Epithelial cell of alveolus of lung (primary cell): ENCODE measurements around the gene ZNF714. TPM values are rescaled to one million over a fixed set of nuclear protein-coding genes. Genes with fewer than 3 reads are reported as not detected.

ENCODE experiments used
- total RNA-seq: library from RNA; depleted of rRNA; stranded (reverse); fragments of >200 nt; gene quantifications from 2 replicates; pipeline ENCODE4 v1.2.1, GENCODE V29; 2015

Gene ZNF714
- total RNA-seq: 6.7 and 8.5 TPM in 2 replicates

DNA sequence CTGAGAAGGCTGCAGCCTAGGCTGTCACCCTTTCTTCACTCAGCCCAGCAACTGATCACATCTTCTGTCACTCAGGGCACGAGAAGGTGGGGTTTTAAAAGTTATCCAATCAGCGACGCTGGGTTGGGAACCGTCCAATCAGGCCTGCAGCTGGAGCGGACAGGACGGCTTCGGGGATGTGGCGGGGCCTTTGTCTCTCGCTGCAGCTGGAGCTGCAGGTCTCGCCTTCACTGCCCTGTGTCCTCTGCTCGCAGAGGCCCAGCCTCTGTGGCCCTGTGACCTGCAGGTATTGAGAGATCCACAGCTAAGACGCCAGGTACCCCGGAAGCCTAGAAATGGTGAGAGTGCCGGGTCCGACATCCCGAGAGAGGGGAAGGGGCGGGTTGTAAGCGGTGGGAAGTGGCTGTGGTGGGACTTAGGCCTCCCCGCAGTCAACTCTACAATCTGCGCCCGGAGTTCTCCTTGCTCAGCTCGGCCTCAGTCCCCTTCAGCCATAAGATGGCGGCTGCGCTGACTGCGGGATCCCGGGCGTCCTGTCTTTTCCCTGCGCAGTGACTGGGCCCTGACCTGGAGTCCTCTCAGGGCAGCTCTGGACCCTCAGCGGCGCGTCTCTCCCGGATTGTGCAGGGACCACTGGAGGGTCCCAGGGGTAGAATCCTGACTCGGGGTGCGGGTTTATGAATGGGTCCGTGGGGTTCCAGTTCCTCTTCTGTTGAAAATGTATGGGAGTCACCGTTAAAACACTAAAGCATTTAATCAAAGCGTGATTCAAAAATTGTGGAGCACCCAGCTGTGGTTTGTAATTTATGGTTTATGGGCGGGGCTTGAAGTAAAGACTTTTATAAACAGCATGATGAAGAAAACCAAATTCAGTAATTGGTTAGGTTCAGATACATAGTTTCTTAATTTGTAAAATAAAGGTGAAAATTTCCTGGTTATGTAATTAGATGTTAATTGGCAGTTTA lies at the start of gene ZNF714:
Gene ZNF714, plus strand, starts transcription at position 193 of the 965 bp plus-strand sequence. CDS start 16,066 bp downstream, outside the sequence.

DNA sequence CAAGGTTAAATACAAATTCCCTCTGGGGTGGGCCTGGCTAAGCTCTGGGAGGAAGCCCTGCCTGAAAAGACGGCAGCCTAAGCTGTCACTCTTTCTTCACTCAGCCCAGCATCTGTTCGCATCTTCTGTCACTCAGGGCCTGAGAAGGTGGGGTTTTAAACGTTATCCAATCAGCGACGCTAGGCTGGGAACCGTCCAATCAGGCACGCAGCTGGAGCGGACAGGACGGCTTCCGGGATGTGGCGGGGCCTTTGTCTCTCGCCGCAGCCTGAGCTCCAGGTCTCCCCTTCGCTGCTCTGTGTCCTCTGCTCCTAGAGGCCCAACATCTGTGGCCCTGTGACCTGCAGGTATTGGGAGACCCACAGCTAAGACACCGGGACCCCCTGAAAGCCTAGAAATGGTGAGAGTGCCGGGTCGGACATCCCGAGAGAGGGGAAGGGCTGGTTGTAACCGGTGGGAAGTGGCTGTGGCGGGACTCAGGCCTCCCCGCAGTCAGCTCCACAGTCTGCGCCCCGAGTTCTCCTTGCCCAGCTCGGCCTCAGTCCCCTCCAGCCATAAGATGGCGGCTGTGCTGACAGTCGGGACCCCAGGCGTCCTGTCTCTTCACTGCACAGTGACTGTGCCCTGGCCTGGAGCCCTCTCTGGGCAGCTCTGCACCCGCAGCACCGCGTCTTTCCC lies 59.9 kb downstream of the ZNF714 start, which contains the start of gene ZNF431:
Gene ZNF431, plus strand, starts transcription at position 254 of the 678 bp plus-strand sequence. Its CDS starts 144 bp downstream, at position 398.

Other genes with a start within 250 kb of the ZNF714 start
- 3.1 and 10.1 TPM in 2 replicates for gene ZNF85, start 159.0 kb upstream of the ZNF714 start, total RNA-seq
- 3.8 and 4.1 TPM in 2 replicates for gene ZNF430, start 61.5 kb upstream of the ZNF714 start, total RNA-seq
- gene ZNF431, start 59.8 kb downstream of the ZNF714 start, total RNA-seq: 0.91 and 8.3 TPM in 2 replicates
- gene ZNF708, start 247.2 kb downstream of the ZNF714 start, total RNA-seq: 0.91 and 9.9 TPM in 2 replicates